Skeletal muscle tissue (tissue), 4 donors: Measurements from ENCODE around the gene ANO8. TPM values are rescaled to one million over a fixed set of nuclear protein-coding genes. Genes with fewer than 3 reads are reported as not detected.

Source experiments
- H3K27ac ChIP-seq: one replicate; pipeline ENCODE4 v1.7.0; 2013; ENCODE audit warnings: mild to moderate bottlenecking, low read depth, low read length, inconsistent platforms
- H3K27me3 ChIP-seq, 3 donors: one replicate each; pipeline ENCODE4 v1.7.0; 2013; ENCODE audit warnings: low read length in 3 of 3; ENCODE audit not compliant: control insufficient read depth in 3 of 3, insufficient read depth in 3 of 3
- H3K36me3 ChIP-seq, 3 donors: one replicate each; pipeline ENCODE4 v1.7.0; 2013; ENCODE audit warnings: low read length in 3 of 3; ENCODE audit not compliant: control insufficient read depth in 3 of 3, insufficient read depth in 3 of 3
- H3K4me1 ChIP-seq, 3 donors: one replicate each; pipeline ENCODE4 v1.7.0; 2013; ENCODE audit warnings: low read length in 3 of 3, mild to moderate bottlenecking in 3 of 3; ENCODE audit not compliant: control insufficient read depth in 3 of 3, insufficient read depth in 3 of 3
- H3K4me3 ChIP-seq, 3 donors: one replicate each; pipeline ENCODE4 v1.7.0; 2013; ENCODE audit warnings: low read length in 3 of 3
- H3K9ac ChIP-seq, 3 donors: one replicate each; pipeline ENCODE4 v1.7.0; 2013; ENCODE audit warnings: low read length in 3 of 3, mild to moderate bottlenecking in 3 of 3, moderate library complexity in 2 of 3, low read depth in 1 of 3
- H3K9me3 ChIP-seq, 3 donors: one replicate each; pipeline ENCODE4 v1.7.0; 2013; ENCODE audit warnings: low read length in 3 of 3; ENCODE audit not compliant: control insufficient read depth in 3 of 3
- total RNA-seq: library from RNA; depleted of rRNA; stranded (reverse); fragments of >200 nt; gene quantifications from one replicate; pipeline ENCODE4 v1.2.3, GENCODE V29; 2014
- donor health status: Osteomylitis.

Gene ANO8
- total RNA-seq, 1 donor from 2014 or later = 1.6 TPM

- no peak overlapping the region for H3K9ac ChIP-seq
- H3K36me3 ChIP-seq = peaks cover 19 to 33% (median 23%) of the 10 kb centered on the region in 3 donors
- H3K4me3 ChIP-seq = no peak overlapping the region
- no peaks in the 10 kb centered on the region for H3K9me3 ChIP-seq
- no peaks in the 10 kb centered on the region for H3K27me3 ChIP-seq
- H3K4me1 ChIP-seq = peaks cover 5 to 7% (median 7%) of the 10 kb centered on the region in 3 donors
- no peak overlapping the region for H3K27ac ChIP-seq
These were observed 5.0 kb downstream of the ANO8 start for GRCh38 chr19:17329366-17330261.

- Histone ChIP-seq H3K4me1 (peaks cover 1 to 2% (median 2%) of the 10 kb centered on the region in 3 donors), H3K9ac (no peak overlapping the region), H3K27ac (no peak overlapping the region), H3K4me3 (no peak overlapping the region), H3K27me3 (no peaks in the 10 kb centered on the region), H3K9me3 (no peaks in the 10 kb centered on the region), H3K36me3 (peaks cover 19 to 33% (median 23%) of the 10 kb centered on the region in 3 donors)
These were observed 5.9 kb downstream of the ANO8 start for GRCh38 chr19:17328517-17329365.

GRCh38 chr19:17327654-17328516 lies 6.8 kb downstream of the ANO8 start:
- no peaks in the 10 kb centered on the region for H3K27me3 ChIP-seq
- H3K9ac ChIP-seq = no peak overlapping the region
- no peak overlapping the region for H3K27ac ChIP-seq
- H3K9me3 ChIP-seq = no peaks in the 10 kb centered on the region
- no peaks in the 10 kb centered on the region for H3K4me1 ChIP-seq
- peaks cover 19 to 28% (median 23%) of the 10 kb centered on the region in 3 donors for H3K36me3 ChIP-seq
- no peak overlapping the region for H3K4me3 ChIP-seq

GRCh38 chr19:17327068-17327653 lies 7.5 kb downstream of the ANO8 start:
- Histone ChIP-seq H3K27ac (no peak overlapping the region), H3K9me3 (no peaks in the 10 kb centered on the region), H3K9ac (no peak overlapping the region), H3K4me3 (no peak overlapping the region), H3K27me3 (no peaks in the 10 kb centered on the region), H3K4me1 (peaks cover 0 to 4% (median 3%) of the 10 kb centered on the region in 3 donors), H3K36me3 (peaks cover 20 to 23% (median 21%) of the 10 kb centered on the region in 3 donors)

GRCh38 chr19:17326595-17326966 lies 8.1 kb downstream of the ANO8 start:
- Histone ChIP-seq H3K4me1 (peaks cover 0 to 4% (median 3%) of the 10 kb centered on the region in 3 donors), H3K36me3 (peaks cover 20 to 29% (median 23%) of the 10 kb centered on the region in 3 donors), H3K27me3 (no peaks in the 10 kb centered on the region), H3K9me3 (no peaks in the 10 kb centered on the region), H3K4me3 (no peak overlapping the region), H3K27ac (no peak overlapping the region), H3K9ac (no peak overlapping the region)

- Histone ChIP-seq H3K36me3 (peaks cover 20 to 26% (median 26%) of the 10 kb centered on the region in 3 donors), H3K27me3 (no peaks in the 10 kb centered on the region), H3K27ac (no peak overlapping the region), H3K4me3 (no peak overlapping the region), H3K4me1 (peaks cover 0 to 4% (median 3%) of the 10 kb centered on the region in 3 donors), H3K9ac (no peak overlapping the region), H3K9me3 (no peaks in the 10 kb centered on the region)
These were observed 8.6 kb downstream of the ANO8 start for GRCh38 chr19:17325881-17326594.

GRCh38 chr19:17325133-17325532 lies 9.5 kb downstream of the ANO8 start:
- peaks cover 0 to 4% (median 3%) of the 10 kb centered on the region in 3 donors for H3K4me1 ChIP-seq
- H3K36me3 ChIP-seq = peaks cover 18 to 26% (median 24%) of the 10 kb centered on the region in 3 donors
- no peak overlapping the region for H3K9ac ChIP-seq
- no peak overlapping the region for H3K4me3 ChIP-seq
- H3K9me3 ChIP-seq = no peaks in the 10 kb centered on the region
- no peaks in the 10 kb centered on the region for H3K27me3 ChIP-seq
- no peak overlapping the region for H3K27ac ChIP-seq

GRCh38 chr19:17324357-17325114 lies 10.1 kb downstream of the ANO8 start:
- H3K4me3 ChIP-seq = no peak overlapping the region
- H3K36me3 ChIP-seq = peaks cover 18 to 27% (median 24%) of the 10 kb centered on the region in 3 donors
- no peaks in the 10 kb centered on the region for H3K27me3 ChIP-seq
- peaks cover 0 to 4% (median 3%) of the 10 kb centered on the region in 3 donors for H3K4me1 ChIP-seq
- H3K9ac ChIP-seq = no peak overlapping the region
- H3K9me3 ChIP-seq = no peaks in the 10 kb centered on the region
- no peak overlapping the region for H3K27ac ChIP-seq
